Measurements from ENCODE around the gene CFAP97D2.
"Not testable (repeated sequence)": the region's sequence is repeated elsewhere in the genome, so short reads cannot be mapped to it uniquely, and the experiment has no call there.

The CFAP97D2 gene

DNA sequence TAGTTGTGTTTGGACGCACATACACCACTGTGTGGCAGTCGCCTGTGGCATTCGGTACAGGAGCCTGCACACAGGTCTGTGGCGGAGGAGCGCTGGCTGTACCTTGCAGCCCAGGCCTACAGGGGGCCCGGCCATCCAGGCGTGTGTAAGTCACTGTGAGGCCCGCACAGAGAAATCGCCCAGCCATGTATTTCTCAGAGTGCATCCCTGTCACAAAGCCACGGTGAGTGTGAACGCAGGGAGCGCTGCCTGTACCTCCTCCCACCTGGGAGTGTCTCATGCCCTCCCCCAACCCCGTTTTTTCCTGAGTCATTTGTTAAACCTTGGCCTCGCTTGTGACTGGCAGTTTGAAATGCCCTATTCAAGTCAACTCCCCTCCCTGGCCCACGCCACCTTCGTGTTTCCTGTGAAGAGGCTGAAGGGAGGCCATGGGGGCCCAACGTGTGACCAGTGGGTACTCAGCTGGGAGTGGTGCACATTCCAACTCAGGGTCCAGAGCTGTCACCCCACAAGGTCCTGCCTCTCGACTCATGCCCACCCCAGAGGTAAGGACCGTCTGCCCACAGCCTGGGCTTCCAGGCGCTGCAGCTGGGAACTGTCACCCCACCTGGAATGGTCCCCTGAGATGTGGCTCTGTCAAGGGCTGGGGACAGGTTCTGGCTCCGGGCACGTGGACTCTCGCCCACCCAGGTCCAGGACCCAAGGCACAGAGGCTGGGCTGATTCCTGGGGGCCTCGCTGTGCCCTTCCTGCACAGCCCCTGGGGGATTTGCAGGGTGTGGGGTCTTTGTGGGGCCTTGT lies 35.1 kb upstream of the CFAP97D2 start:
- DNase-seq, result peak; percentile 42 to 46

GRCh38 chr13:114144606-114145244 lies 34.3 kb upstream of the CFAP97D2 start:
- DNase-seq, result no peak

DNA sequence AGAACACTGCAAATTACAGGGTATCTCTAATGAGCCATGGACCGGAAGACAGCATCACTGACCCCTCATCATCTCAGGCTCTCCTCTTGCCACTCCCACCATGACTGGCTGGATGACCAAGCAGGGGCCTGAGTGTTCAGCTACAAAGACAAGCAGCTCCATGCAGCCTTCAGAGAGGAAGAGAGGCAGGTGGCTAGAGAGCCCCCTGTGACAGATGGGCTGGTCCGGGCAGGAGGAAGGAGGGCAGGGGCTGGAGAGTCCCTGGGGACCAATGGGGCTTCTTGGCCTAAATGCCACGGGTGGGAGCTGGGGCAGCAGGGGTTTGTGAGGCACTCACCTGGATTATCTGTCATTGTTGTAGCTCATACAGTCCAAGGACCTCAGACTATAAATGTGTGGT lies 33.8 kb upstream of the CFAP97D2 start:
- no peak for DNase-seq

DNA sequence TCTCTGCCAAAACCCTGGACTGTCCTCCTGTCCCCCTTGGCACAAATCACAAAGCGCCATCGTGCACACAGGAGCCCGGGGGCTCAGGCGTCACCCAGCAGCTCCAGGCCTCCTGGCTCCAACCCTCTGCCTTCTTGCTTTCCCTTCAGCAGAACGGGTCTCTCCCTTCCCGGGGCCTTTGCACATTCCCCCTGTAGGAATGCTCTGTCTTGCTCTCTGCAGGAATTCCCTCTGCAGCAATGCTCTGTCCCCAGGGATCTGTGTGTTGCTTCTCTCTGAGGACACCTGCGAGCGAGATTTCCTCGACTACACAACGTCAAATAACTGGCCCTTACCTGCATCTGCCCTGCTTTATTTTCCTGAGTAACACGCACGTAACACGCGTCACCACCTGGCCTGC lies 33.3 kb upstream of the CFAP97D2 start:
- no peak for DNase-seq

GRCh38 chr13:114146173-114146572 lies 32.9 kb upstream of the CFAP97D2 start:
- DNase-seq, result no peak

DNA sequence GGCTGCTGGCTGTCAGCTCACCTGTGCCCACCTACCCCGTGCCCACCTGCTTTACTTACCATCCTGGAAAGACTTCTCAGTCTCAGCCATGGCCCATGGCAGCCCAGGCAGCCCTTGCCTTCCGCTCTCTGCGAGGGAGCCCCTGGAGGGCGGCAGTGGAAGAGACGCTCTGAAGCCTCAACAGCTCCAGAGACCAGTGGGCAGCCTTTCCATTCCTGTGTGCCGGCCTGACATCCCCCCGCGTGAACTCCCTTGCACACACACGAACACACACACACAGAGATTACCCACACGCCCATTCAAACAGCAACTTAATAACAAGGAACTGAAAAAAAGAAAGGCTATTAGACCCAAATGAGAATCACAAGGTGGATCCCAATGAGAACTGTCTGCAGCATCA lies 32.4 kb upstream of the CFAP97D2 start:
- no peak for DNase-seq

DNA sequence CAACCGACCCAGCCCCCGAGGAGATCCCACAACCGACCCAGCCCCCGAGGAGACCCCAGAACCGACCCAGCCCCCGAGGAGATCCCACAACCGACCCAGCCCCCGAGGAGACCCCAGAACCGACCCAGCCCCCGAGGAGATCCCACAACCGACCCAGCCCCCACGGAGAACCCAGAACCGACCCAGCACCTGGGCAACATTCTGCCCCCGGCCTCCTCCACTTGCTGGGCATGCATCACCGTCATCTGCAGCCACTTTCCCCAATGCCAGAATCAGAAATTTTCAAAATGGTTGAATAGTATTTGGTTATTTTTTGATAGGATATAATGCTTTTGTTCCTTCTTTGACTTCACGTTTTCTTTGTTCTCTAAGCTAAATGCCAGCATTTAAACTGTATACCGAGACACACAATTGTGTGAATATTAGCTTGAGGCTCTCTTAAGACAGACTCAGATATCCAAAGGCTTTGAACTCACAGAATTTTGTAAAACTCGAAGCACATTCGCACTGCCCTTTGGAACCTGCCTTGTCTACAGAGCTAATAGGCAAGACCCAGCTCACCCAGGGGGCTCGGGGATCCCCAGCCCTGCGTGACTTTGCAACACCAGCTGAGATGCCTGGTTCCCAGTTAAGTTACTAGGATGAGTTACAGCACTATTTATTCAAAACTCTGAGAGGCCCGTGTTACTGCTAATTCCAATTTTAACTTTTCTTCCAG lies 31.1 kb upstream of the CFAP97D2 start:
- no peak for DNase-seq

DNA sequence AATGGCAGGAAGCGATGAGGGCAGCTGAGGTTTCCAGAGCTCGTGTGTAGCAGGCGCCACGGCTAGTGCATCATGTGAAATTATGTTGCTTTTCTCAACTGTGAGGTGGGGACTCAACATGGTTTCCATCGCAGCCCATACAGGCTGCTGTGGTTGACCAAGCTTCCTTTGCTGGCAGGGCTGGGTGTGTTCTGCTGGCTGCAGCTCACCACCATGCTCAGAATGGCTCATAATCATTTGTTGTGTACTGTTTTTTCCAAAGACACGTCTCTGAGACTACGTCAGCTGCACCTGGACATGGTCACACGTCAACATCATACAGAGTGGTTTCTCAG lies 30.6 kb upstream of the CFAP97D2 start:
- peak; percentile 72 to 79 for DNase-seq

GRCh38 chr13:114148886-114149285 lies 30.2 kb upstream of the CFAP97D2 start:
- DNase-seq, result not testable (repeated sequence)

- no peak for DNase-seq
Observed at GRCh38 chr13:114149774-114150740, 29.0 kb upstream of the CFAP97D2 start.

DNA sequence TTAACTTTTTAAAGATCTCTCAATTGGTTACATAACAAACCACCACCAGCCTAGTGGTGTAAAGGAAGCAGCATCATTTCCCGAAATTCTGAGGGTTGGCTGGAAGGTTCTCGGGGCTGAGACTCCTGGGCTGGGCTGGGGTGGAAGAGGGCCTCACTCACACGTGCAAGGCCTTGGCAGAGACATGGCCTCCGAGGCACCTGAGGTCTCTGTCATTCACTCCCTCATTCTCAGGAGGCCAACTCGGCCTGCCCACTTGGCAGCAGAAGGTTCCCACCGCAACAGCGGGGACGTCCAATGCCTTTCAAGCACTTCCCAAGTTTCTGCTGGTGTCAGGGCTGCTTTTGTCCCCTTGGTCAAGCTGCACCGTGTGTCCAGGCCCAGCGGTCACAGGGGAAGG lies 28.0 kb upstream of the CFAP97D2 start:
- no peak for DNase-seq

- peak; percentile 61 to 71 for DNase-seq
Observed at GRCh38 chr13:114151565-114152284, 27.3 kb upstream of the CFAP97D2 start.

GRCh38 chr13:114152285-114152645 lies 26.8 kb upstream of the CFAP97D2 start:
- DNase-seq, result no peak

GRCh38 chr13:114152831-114153371 lies 26.2 kb upstream of the CFAP97D2 start:
- DNase-seq, result no peak

- no peak for DNase-seq
Observed at GRCh38 chr13:114153485-114154080, 25.5 kb upstream of the CFAP97D2 start.

DNA sequence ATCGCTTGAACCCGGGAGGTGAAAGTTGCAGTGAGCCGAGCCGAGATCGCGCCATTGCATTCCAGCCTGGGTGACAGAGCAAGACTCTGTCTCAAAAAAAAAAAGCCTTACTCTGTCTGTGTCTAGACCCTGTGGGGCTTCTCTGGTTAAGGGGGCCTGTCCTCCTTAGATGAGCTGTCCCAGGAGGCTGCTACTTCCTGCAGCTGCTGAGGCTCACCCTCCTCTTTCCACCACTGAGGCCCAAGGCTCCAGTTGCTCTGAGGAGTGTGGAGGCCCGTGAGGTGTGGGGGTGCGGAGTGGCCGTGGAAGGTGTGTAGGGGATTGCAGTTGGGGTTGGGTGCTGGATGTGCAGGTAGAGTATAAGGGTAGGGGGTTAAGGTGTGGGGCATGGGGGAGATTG lies 24.6 kb upstream of the CFAP97D2 start:
- no peak for DNase-seq

GRCh38 chr13:114155320-114155719 lies 23.7 kb upstream of the CFAP97D2 start:
- DNase-seq, result no peak

GRCh38 chr13:114155926-114156883 lies 22.9 kb upstream of the CFAP97D2 start:
- no peak for DNase-seq

- no peak for DNase-seq
Observed at GRCh38 chr13:114157869-114158495, 21.1 kb upstream of the CFAP97D2 start.

All from activated CD4-positive, alpha-beta T cell treated with anti-CD3 and anti-CD28 coated beads for 4 hours (primary cell).